ENCODE results near the gene LPP. TPM values are rescaled to one million over a fixed set of nuclear protein-coding genes. Genes with fewer than 3 reads are reported as not detected.

LPP gene
- total and polyA plus RNA-seq, 2 of the 13 experiments (the other 11 are each of a cell fraction or from before 2014, with no cell fraction given), result 19.2 to 29.9 TPM

- H4K20me1 ChIP-seq (ENCODE audit: insufficient read depth, low read length), result no peaks in the 10 kb centered on the region
- no peak overlapping the region for H3K4me2 ChIP-seq (ENCODE audit: low read depth, low read length)
- H3K9ac ChIP-seq (ENCODE audit: insufficient read depth, low read depth, low read length), result no peak overlapping the region
- H3K27ac ChIP-seq (ENCODE audit: extremely low read length, insufficient read depth, low read length), result no peak overlapping the region
- H3K4me1 ChIP-seq (ENCODE audit: insufficient read depth, low read length), result peaks cover 11% of the 10 kb centered on the region
- peak; percentile 84 for TF ChIP-seq ZNF121 (CRISPR knock-in tag; IDR thresholded peaks at IDR 0.05)
- no peak for TF ChIP-seq EHMT2 (IDR thresholded peaks at IDR 0.05; ENCODE audit: borderline replicate concordance, low read depth, low read length)
- peaks cover 5% of the 10 kb centered on the region for H3K79me2 ChIP-seq (ENCODE audit: insufficient read depth, low read length)
- intact Hi-C loops (cut with micrococcal nuclease; ENCODE audit: unreplicated experiment), result no loop called here
- ChIA-PET POLR2A (no interaction called here), CTCF (ENCODE audit: low intra/inter-chr PET ratio, low total read pairs) (no interaction called here)
- WGBS (ENCODE audit: low lambda C conversion rate), result 98% methylated on average over 3 of the region's 3 CpGs
- no peak overlapping the region for H2AFZ ChIP-seq (ENCODE audit: low read length)
- FAIRE-seq (no peak), DNase-seq (ENCODE audit: low spot score) (no peak), ATAC-seq (no peak)
- no peaks in the 10 kb centered on the region for H3K9me3 ChIP-seq (ENCODE audit: low read length)
- in situ Hi-C loops (cut with HindIII; ENCODE audit: extremely low pct_ligation_motif_present, low pct_unique_long_range_greater_than_20kb), result no loop called here
- no TSS peak for BruUV-seq (replicated peaks)
- H3K4me3 ChIP-seq (replicated peaks in 1 of 3; ENCODE audit: insufficient read depth in 1 of 3, low read depth in 2 of 3, low read length in 3 of 3), result no peak overlapping the region
- H3K36me3 ChIP-seq (replicated peaks in 1 of 2; ENCODE audit: control insufficient read depth in 1 of 2, insufficient read depth in 2 of 2, low read length in 2 of 2), result no peaks in the 10 kb centered on the region; a peak in 2 of 5 replicates
- H3K27me3 ChIP-seq (ENCODE audit: control insufficient read depth in 1 of 2, insufficient read depth in 2 of 2, low read length in 2 of 2), result no peaks in the 10 kb centered on the region
Observed at GRCh38 chr3:188360364-188360881, 206.5 kb downstream of the LPP start.

GRCh38 chr3:188361888-188362287, 207.9 kb downstream of the LPP start:
- H3K27me3 ChIP-seq (ENCODE audit: control insufficient read depth in 1 of 2, insufficient read depth in 2 of 2, low read length in 2 of 2), result no peaks in the 10 kb centered on the region
- H3K4me2 ChIP-seq (ENCODE audit: low read depth, low read length), result no peak overlapping the region
- FAIRE-seq (no peak), ATAC-seq (no peak), DNase-seq (ENCODE audit: low spot score) (no peak)
- POLR2A ChIA-PET, result no interaction called here
- BruUV-seq (replicated peaks), result no TSS peak
- H4K20me1 ChIP-seq (ENCODE audit: insufficient read depth, low read length), result no peaks in the 10 kb centered on the region
- H3K79me2 ChIP-seq (ENCODE audit: insufficient read depth, low read length), result peaks cover 5% of the 10 kb centered on the region
- TF ChIP-seq RXRB (CRISPR knock-in tag; IDR thresholded peaks at IDR 0.05; ENCODE audit: borderline replicate concordance) (no peak), ZNF703 (CRISPR knock-in tag; IDR thresholded peaks at IDR 0.05; ENCODE audit: borderline replicate concordance) (no peak), BHLHE40 (IDR thresholded peaks at IDR 0.05; ENCODE audit: low read length) (no peak), ZBTB20 (CRISPR knock-in tag; IDR thresholded peaks at IDR 0.05; ENCODE audit: borderline replicate concordance, low read depth) (no peak), ZNF777 (CRISPR knock-in tag; IDR thresholded peaks at IDR 0.05) (no peak), NFYB (CRISPR knock-in tag; IDR thresholded peaks at IDR 0.05) (no peak), ARNT2 (CRISPR knock-in tag; IDR thresholded peaks at IDR 0.05; ENCODE audit: low read depth) (no peak), ZBTB2 (CRISPR knock-in tag; IDR thresholded peaks at IDR 0.05; ENCODE audit: low read depth) (no peak), ZNF629 (CRISPR knock-in tag; conservative IDR thresholded peaks at IDR 0.05) (no peak), NBN (conservative IDR thresholded peaks at IDR 0.05) (no peak), ZNF558 (CRISPR knock-in tag; IDR thresholded peaks at IDR 0.05; ENCODE audit: borderline replicate concordance) (no peak), PHF5A (CRISPR knock-in tag; IDR thresholded peaks at IDR 0.05; ENCODE audit: low read depth, unreplicated experiment) (no peak), ZSCAN22 (CRISPR knock-in tag; IDR thresholded peaks at IDR 0.05) (no peak)
- TF ChIP-seq, protein P1, sequence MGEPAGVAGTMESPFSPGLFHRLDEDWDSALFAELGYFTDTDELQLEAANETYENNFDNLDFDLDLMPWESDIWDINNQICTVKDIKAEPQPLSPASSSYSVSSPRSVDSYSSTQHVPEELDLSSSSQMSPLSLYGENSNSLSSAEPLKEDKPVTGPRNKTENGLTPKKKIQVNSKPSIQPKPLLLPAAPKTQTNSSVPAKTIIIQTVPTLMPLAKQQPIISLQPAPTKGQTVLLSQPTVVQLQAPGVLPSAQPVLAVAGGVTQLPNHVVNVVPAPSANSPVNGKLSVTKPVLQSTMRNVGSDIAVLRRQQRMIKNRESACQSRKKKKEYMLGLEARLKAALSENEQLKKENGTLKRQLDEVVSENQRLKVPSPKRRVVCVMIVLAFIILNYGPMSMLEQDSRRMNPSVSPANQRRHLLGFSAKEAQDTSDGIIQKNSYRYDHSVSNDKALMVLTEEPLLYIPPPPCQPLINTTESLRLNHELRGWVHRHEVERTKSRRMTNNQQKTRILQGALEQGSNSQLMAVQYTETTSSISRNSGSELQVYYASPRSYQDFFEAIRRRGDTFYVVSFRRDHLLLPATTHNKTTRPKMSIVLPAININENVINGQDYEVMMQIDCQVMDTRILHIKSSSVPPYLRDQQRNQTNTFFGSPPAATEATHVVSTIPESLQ (CRISPR knock-in tag; conservative IDR thresholded peaks at IDR 0.05), result no peak
- intact Hi-C loops (cut with micrococcal nuclease; ENCODE audit: unreplicated experiment), result no loop called here
- CTCF ChIA-PET (ENCODE audit: low intra/inter-chr PET ratio, low total read pairs), result no interaction called here
- H3K36me3 ChIP-seq (replicated peaks in 1 of 2; ENCODE audit: control insufficient read depth in 1 of 2, insufficient read depth in 2 of 2, low read length in 2 of 2), result no peaks in the 10 kb centered on the region; a peak in 1 of 5 replicates
- 96% methylated on average over 7 of the region's 7 CpGs for WGBS (ENCODE audit: low lambda C conversion rate)
- no peak overlapping the region for H3K9ac ChIP-seq (ENCODE audit: insufficient read depth, low read depth, low read length)
- no peak overlapping the region for H3K4me3 ChIP-seq (replicated peaks in 1 of 3; ENCODE audit: insufficient read depth in 1 of 3, low read depth in 2 of 3, low read length in 3 of 3)
- H3K4me1 ChIP-seq (ENCODE audit: insufficient read depth, low read length), result peaks cover 11% of the 10 kb centered on the region
- no peak overlapping the region for H2AFZ ChIP-seq (ENCODE audit: low read length)
- no peaks in the 10 kb centered on the region for H3K9me3 ChIP-seq (ENCODE audit: low read length)
- in situ Hi-C loops (cut with HindIII; ENCODE audit: extremely low pct_ligation_motif_present, low pct_unique_long_range_greater_than_20kb), result no loop called here
- H3K27ac ChIP-seq (ENCODE audit: extremely low read length, insufficient read depth, low read length), result no peak overlapping the region
